ENCODE data around the gene RIMS4. TPM values are rescaled to one million over a fixed set of nuclear protein-coding genes. Genes with fewer than 3 reads are reported as not detected.
A peak's percentile ranks its signal among the peaks of the same experiment; 100 is the strongest.

RIMS4 gene
- polyA plus RNA-seq, 3 donors, result not detected

DNA sequence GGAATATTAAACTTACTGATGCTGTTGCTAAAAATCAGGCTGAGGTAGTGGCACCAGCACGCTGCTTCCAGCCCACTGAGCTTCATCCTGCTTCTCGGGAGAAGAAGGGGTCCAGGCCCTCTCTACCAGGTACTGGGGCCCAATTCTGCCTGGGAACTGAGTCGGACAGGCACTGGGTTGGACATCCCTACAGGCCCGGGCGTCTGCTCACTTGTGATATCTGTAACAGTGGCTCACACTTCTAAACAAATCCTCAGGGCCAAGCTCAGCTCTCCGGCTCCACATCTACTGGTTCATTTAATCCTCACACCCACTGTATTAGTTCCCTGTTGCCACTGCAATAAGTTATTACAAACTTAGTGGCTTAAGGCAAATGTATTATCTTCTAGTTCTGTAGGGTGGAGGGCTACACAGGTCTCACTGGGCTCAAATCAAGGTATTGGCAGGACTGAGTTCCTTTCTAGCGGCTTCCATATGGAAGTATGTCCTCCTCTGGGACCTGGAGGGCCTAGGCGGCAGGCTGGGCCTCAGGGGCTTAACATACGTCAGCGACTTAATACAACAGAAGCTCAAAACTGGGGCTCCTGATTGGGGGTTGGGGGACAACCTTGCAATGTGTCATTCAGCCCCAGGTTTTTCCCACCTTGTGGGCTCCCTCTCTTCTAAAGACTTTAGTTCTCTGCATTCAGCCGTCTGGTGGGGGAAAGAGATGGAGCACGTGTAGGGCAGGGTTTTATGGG lies 66.3 kb downstream of the RIMS4 start:
- no peaks in the 10 kb centered on the region for H4K20me1 ChIP-seq (ENCODE audit: insufficient read depth, low read length)
- H3K27me3 ChIP-seq (ENCODE audit: control insufficient read depth in 2 of 2, insufficient read depth in 2 of 2, low read length in 2 of 2), result peaks cover 15 to 37% of the 10 kb centered on the region in 2 donors
- H3K27ac Mint-ChIP-seq, result peak overlapping the region in 1 of 7 donors; percentile 32
- peaks cover 13% of the 10 kb centered on the region for H3K4me1 Mint-ChIP-seq
- H3K9me3 Mint-ChIP-seq, result peaks cover 0 to 13% (median 5%) of the 10 kb centered on the region in 7 donors
- TF ChIP-seq, protein P1, sequence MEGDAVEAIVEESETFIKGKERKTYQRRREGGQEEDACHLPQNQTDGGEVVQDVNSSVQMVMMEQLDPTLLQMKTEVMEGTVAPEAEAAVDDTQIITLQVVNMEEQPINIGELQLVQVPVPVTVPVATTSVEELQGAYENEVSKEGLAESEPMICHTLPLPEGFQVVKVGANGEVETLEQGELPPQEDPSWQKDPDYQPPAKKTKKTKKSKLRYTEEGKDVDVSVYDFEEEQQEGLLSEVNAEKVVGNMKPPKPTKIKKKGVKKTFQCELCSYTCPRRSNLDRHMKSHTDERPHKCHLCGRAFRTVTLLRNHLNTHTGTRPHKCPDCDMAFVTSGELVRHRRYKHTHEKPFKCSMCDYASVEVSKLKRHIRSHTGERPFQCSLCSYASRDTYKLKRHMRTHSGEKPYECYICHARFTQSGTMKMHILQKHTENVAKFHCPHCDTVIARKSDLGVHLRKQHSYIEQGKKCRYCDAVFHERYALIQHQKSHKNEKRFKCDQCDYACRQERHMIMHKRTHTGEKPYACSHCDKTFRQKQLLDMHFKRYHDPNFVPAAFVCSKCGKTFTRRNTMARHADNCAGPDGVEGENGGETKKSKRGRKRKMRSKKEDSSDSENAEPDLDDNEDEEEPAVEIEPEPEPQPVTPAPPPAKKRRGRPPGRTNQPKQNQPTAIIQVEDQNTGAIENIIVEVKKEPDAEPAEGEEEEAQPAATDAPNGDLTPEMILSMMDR (IDR thresholded peaks at IDR 0.05), result no peak
- no peaks in the 10 kb centered on the region for H3K79me2 ChIP-seq (ENCODE audit: insufficient read depth, low read length)
- 94% methylated on average over 6 of the region's 12 CpGs for WGBS (ENCODE audit: insufficient coverage)
- H3K9ac ChIP-seq (ENCODE audit: insufficient read depth, low read length, poor library complexity, severe bottlenecking), result no peak overlapping the region
- peaks cover 4 to 8% of the 10 kb centered on the region in 2 donors for H3K36me3 Mint-ChIP-seq
- H3K4me3 Mint-ChIP-seq, result peak overlapping the region in 1 of 2 donors; percentile 73
- H3K4me2 ChIP-seq (replicated peaks; ENCODE audit: extremely low read depth, low read length, poor library complexity, severe bottlenecking), result no peak overlapping the region
- H3K9me3 ChIP-seq (replicated peaks in 1 of 2; ENCODE audit: control insufficient read depth in 1 of 2, insufficient read depth in 1 of 2, low read length in 2 of 2), result peaks cover under 1 to 9% of the 10 kb centered on the region in 2 donors
- peaks cover 34 to 52% (median 37%) of the 10 kb centered on the region in 3 donors for H3K27me3 Mint-ChIP-seq (ENCODE audit: low read depth in 3 of 3)
- no peak for DNase-seq
- intact Hi-C loops (cut with micrococcal nuclease), result no loop called here
- H2AFZ ChIP-seq (ENCODE audit: insufficient read depth, low read depth, low read length, poor library complexity, severe bottlenecking), result no peak overlapping the region
- H3K36me3 ChIP-seq (replicated peaks in 1 of 2; ENCODE audit: control insufficient read depth in 1 of 2, insufficient read depth in 2 of 2, low read length in 2 of 2), result no peaks in the 10 kb centered on the region
- peaks cover 6 to 11% of the 10 kb centered on the region in 2 donors for H3K4me1 ChIP-seq (ENCODE audit: control insufficient read depth in 1 of 2, insufficient read depth in 2 of 2, low read length in 2 of 2)
- no peak overlapping the region for H3K4me3 ChIP-seq (replicated peaks in 1 of 3; ENCODE audit: low read depth in 2 of 3, low read length in 3 of 3)
- H3K27ac ChIP-seq (ENCODE audit: low read depth in 1 of 2, low read length in 2 of 2), result no peak overlapping the region

DNA sequence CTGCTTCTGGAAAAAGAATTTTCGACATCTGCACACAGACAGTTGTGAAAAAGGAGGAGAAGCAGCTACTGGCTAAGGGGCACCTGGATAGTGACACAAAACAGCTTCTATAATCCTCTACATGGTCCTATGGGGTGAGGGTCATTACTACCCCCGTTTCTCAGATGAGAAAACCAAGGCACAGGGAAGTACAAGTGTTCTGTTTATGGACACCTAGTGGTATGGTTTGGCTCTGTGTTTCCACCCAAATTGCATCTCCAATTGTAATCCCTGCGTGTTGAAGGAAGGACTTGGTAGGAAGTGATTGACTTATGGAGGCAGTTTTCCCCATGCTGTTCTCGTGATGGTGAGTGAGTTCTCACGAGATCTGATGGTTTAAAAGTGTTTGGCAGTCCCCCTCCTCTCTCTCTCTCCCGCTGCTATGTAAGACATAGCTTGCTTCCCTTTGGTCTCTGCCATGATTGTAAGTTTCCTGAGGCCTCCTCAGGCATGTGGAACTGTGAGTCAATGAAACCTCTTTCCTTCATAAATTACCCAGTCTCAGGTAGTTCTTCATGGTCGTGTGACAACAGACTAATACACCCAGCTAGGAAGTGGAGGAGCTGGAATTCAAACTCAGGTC lies 67.2 kb downstream of the RIMS4 start:
- intact Hi-C loops (cut with micrococcal nuclease), result no loop called here
- no peak overlapping the region for H3K4me3 Mint-ChIP-seq

More for the DNA sequence above, 67.2 kb downstream of the RIMS4 start:
- DNase-seq, result no peak
- Mint-ChIP-seq H3K27me3 (ENCODE audit: low read depth in 3 of 3) (peaks cover 34 to 46% (median 37%) of the 10 kb centered on the region in 3 donors), H3K27ac (peak overlapping the region in 1 of 7 donors; percentile 59), H3K4me1 (peaks cover 13% of the 10 kb centered on the region), H3K36me3 (peaks cover 4 to 8% of the 10 kb centered on the region in 2 donors), H3K9me3 (peaks cover 3 to 16% (median 10%) of the 10 kb centered on the region in 7 donors)
- H3K79me2 ChIP-seq (ENCODE audit: insufficient read depth, low read length), result no peaks in the 10 kb centered on the region
- H2AFZ ChIP-seq (ENCODE audit: insufficient read depth, low read depth, low read length, poor library complexity, severe bottlenecking), result no peak overlapping the region
- H3K27ac ChIP-seq (ENCODE audit: low read depth in 1 of 2, low read length in 2 of 2), result no peak overlapping the region
- H3K36me3 ChIP-seq (replicated peaks in 1 of 2; ENCODE audit: control insufficient read depth in 1 of 2, insufficient read depth in 2 of 2, low read length in 2 of 2), result no peaks in the 10 kb centered on the region
- TF ChIP-seq, protein P1 (IDR thresholded peaks at IDR 0.05), result no peak
- peaks cover 4 to 9% of the 10 kb centered on the region in 2 donors for H3K9me3 ChIP-seq (replicated peaks in 1 of 2; ENCODE audit: control insufficient read depth in 1 of 2, insufficient read depth in 1 of 2, low read length in 2 of 2)
- H4K20me1 ChIP-seq (ENCODE audit: insufficient read depth, low read length), result no peaks in the 10 kb centered on the region
- H3K4me1 ChIP-seq (ENCODE audit: control insufficient read depth in 1 of 2, insufficient read depth in 2 of 2, low read length in 2 of 2), result peaks cover 6 to 11% of the 10 kb centered on the region in 2 donors
- H3K4me2 ChIP-seq (replicated peaks; ENCODE audit: extremely low read depth, low read length, poor library complexity, severe bottlenecking), result no peak overlapping the region
- H3K27me3 ChIP-seq (ENCODE audit: control insufficient read depth in 2 of 2, insufficient read depth in 2 of 2, low read length in 2 of 2), result peaks cover 15 to 36% of the 10 kb centered on the region in 2 donors
- H3K4me3 ChIP-seq (replicated peaks in 1 of 3; ENCODE audit: low read depth in 2 of 3, low read length in 3 of 3), result no peak overlapping the region
- no peak overlapping the region for H3K9ac ChIP-seq (ENCODE audit: insufficient read depth, low read length, poor library complexity, severe bottlenecking)
- WGBS (ENCODE audit: insufficient coverage), result 40% methylated on average over 1 of the region's 7 CpGs

Data from CD14-positive monocyte (primary cell).